Medulla oblongata (tissue), 1 donor: Measurements from ENCODE around the gene AGTRAP.

ENCODE experiments used
- DNase-seq: peaks from one replicate; pipeline ENCODE4 v3.0.0-alpha.2; 2015; ENCODE audit errors: extremely low spot score

The AGTRAP gene

GRCh38 chr1:11784256-11784992 lies 48.5 kb downstream of the AGTRAP start:
- peak; percentile 16 for DNase-seq

GRCh38 chr1:11784993-11785769 lies 49.2 kb downstream of the AGTRAP start:
- peak; percentile 70 for DNase-seq

GRCh38 chr1:11786168-11786567 lies 50.2 kb downstream of the AGTRAP start:
- no peak for DNase-seq

- peak; percentile 8 for DNase-seq
Measured at GRCh38 chr1:11787251-11787803, 51.4 kb downstream of the AGTRAP start.

GRCh38 chr1:11787804-11788436 lies 52.0 kb downstream of the AGTRAP start:
- DNase-seq = no peak

- DNase-seq = no peak
Measured at GRCh38 chr1:11788549-11789053, 52.7 kb downstream of the AGTRAP start.

GRCh38 chr1:11789126-11790067 lies 53.5 kb downstream of the AGTRAP start:
- DNase-seq = peak; percentile 13

GRCh38 chr1:11790101-11790879 lies 54.4 kb downstream of the AGTRAP start:
- no peak for DNase-seq

- peak; percentile 91 for DNase-seq
Measured at GRCh38 chr1:11790880-11791715, 55.2 kb downstream of the AGTRAP start.

GRCh38 chr1:11792106-11792505 lies 56.2 kb downstream of the AGTRAP start:
- no peak for DNase-seq

GRCh38 chr1:11793819-11794218 lies 57.9 kb downstream of the AGTRAP start:
- DNase-seq = no peak

GRCh38 chr1:11794446-11795237 lies 58.7 kb downstream of the AGTRAP start:
- no peak for DNase-seq

- no peak for DNase-seq
Measured at GRCh38 chr1:11795238-11795890, 59.4 kb downstream of the AGTRAP start.

- no peak for DNase-seq
Measured at GRCh38 chr1:11796036-11796828, 60.3 kb downstream of the AGTRAP start.

- no peak for DNase-seq
Measured at GRCh38 chr1:11797525-11798216, 61.7 kb downstream of the AGTRAP start.

GRCh38 chr1:11799099-11799498 lies 63.2 kb downstream of the AGTRAP start:
- DNase-seq = no peak
